ENCODE results near the gene CMSS1.

- TF ChIP-seq CTCF (IDR thresholded peaks at IDR 0.05) (no peak), POLR2A (IDR thresholded peaks at IDR 0.05) (no peak), POLR2AphosphoS5 (IDR thresholded peaks at IDR 0.05) (no peak)
Measured at GRCh38 chr3:100214574-100214964, 396.9 kb downstream of the CMSS1 start.
